HG02642 (cell line): ENCODE measurements around the gene TEX38.
A peak's percentile ranks its signal among the peaks of the same experiment; 100 is the strongest.
"Not testable (repeated sequence)": the region's sequence is repeated elsewhere in the genome, so short reads cannot be mapped to it uniquely, and the experiment has no call there.

Source experiments
- ATAC-seq: cut with Tn5 transposase; IDR thresholded peaks from one replicate; pipeline ENCODE4 v1.9.1; 2021; ENCODE audit warnings: mild to moderate bottlenecking; ENCODE audit not compliant: unreplicated experiment, poor library complexity

TEX38 gene

GRCh38 chr1:46654012-46654411 is 17.6 kb upstream of the TEX38 start:
- ATAC-seq = no peak

DNA sequence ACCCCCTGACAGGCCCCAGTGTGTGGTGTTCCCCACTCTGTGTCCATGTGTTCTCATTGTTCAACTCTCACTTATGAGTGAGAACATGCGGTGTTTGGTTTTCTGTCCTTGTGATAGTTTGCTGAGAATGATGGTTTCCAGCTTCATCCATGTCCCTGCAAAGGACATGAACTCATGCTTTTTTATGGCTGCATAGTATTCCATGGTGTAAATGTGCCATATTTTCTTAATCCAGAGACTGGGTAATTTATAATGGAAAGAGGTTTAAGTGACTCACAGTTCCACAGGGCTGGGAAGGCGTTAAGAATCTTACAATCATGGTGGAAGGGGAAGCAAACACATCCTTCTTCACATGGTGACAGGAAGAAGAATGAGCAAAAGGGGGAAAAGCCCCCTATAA is 17.0 kb upstream of the TEX38 start:
- ATAC-seq = not testable (repeated sequence)

DNA sequence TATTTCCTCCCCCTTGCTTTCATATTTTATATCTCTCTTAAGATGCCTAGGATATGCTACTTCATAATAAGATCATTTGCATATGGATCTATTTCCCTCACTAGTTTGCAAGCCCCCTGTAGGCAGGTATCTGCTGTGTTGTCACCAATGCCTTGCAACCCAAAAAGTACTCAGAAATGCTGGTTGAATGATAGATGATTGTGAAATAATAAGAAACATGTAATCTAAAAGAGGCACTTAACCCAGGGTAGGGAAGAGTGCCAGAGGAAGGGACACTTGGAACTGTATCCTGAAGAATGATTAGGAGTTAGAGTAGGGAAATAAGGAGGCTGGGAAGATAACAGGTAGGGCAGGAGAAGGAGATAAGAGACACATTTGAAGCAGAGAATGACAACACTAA is 15.8 kb upstream of the TEX38 start:
- no peak for ATAC-seq

DNA sequence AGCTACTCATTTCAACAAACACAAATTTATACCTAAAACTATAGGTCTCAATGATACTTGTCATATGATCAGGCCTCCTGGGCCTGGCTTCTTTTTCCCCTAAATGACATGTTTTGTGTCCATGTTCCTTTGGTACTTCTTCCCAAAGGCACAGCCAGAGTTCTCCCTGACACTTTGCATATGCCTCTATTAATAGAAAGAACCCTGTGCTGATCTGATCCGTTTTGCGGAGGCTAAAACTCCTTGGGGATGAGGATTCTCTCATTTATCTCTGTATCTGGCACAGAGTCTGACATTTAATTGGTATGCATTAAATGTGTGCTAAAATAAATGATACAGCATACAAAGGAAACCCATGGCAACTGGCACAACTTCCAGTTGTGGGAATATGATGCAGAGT is 15.0 kb upstream of the TEX38 start:
- ATAC-seq = no peak

DNA sequence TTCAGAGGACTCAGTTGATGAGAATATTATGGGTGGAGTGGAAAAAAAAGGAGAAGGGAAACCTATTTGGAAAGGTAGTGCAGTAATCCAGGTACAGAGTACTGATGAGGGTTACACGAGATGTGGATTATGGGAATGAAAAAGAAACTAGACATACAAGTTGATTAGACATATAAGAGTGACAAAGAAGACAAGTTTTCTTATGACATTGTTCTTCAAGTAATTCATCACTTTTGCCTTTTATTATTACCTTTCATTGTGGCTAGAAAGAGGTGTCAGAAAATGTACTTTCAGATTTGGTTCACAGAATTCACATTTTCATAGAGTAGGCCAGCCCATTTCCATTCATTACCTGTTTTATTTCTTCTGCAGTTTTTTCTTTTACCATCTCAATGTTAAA is 13.9 kb upstream of the TEX38 start:
- ATAC-seq = no peak

- no peak for ATAC-seq
Measured at GRCh38 chr1:46659307-46659870, 12.3 kb upstream of the TEX38 start.

GRCh38 chr1:46660116-46660515 is 11.5 kb upstream of the TEX38 start:
- not testable (repeated sequence) for ATAC-seq

GRCh38 chr1:46662919-46663318 is 8.7 kb upstream of the TEX38 start:
- not testable (repeated sequence) for ATAC-seq

DNA sequence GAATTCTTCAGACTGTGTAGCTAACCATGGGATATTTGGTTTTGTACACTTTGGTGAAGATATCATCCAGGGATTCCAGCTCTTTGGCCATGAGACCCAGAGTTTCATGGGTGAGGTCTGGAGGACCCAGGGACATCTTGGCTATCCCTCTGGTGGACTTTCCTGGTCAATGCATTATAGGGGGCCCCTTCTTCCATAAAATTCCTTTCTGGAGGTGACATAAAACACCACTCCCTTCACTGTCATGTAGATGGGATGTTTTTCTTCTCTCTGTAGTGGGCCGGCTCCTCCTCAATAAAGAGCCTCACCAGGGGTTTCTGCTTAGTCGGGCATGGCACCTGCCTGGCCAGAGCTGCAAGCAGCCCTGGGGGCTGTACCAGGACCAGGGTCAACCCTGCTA is 5.7 kb upstream of the TEX38 start:
- ATAC-seq = no peak

GRCh38 chr1:46667782-46668760 is 3.6 kb upstream of the TEX38 start, which contains the start of gene ATPAF1:
Gene ATPAF1 (minus strand): TSS chr1:46668364. CDS start chr1:46668322, 42 bp downstream.
- peak; percentile 79 for ATAC-seq

- no peak for ATAC-seq
Measured at GRCh38 chr1:46670134-46670533, 1.5 kb upstream of the TEX38 start.

GRCh38 chr1:46672696-46673095 is 1.0 kb downstream of the TEX38 start:
- ATAC-seq = no peak

DNA sequence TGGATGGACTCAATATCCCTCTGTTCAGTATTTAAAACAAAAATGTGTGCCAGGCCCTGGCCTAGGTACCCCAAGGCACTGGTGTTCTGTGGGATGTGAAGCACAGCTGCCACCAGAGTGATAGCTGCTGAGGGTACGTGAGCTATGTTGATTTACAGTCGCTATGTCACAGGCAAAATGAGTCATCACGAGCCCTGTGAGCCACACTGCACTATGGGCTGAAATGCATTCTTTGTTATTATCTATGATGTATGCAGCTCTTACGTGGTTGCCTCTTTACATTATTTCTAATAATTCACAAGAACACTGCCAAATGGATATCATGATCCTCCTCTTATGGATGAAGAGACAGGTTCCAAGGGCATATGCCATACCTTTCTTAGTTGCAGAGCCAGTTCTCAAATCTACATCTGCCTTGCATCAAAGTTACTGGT is 2.1 kb downstream of the TEX38 start:
- no peak for ATAC-seq

DNA sequence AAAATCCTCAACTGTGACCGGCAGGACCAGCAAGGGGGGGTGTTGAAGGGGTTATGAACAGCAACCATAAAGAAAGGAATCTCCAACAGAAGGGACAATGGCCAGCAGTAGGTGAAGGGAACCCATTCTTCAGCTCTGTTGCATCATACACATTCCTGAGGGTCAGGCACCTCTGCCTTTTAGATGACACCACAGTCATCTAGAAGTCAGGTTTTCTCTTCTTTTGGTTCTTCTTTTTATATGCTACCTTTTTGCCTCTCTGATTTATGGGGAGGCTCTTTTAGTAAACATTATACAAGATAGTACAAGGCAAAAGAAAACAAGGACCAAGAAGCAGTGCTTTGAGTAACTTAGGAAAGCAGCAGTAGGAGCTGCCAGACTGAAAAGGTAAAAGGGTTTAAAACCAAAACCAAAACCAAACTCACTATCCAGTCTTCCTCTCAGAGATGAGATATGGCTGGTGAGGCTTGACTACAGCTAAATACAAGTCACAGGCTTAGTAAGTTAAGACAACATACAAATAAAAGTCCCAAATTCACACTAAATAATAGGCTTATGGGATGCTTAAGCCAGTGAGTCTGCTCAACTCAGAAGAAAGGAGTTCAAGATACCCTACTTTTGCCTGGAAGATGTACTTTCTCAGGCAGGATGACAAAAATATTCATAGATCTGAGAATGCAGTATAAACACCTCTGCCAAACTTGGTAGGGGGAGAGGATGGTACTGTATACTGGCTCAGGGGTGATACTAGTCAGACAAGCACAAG is 4.1 kb downstream of the TEX38 start:
- ATAC-seq = peak; percentile 53

DNA sequence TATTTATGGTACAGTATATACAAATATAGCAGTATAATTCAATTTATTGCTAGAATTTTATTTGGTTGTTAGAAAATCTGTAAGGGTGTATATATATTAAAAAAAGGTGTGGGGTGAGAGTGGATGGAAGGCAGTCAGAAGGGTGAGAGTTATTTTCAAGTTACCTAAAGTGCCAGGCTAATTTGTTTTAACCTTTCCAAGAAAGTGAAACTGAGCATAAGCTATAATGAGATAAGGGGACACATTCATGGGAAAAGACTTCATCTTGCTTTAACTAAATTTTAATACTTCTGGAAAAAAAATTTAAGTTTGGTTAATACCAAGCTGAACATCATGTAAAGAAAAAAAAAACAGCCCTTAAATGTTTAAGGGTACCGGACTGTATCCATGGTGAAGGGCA is 4.9 kb downstream of the TEX38 start:
- no peak for ATAC-seq

DNA sequence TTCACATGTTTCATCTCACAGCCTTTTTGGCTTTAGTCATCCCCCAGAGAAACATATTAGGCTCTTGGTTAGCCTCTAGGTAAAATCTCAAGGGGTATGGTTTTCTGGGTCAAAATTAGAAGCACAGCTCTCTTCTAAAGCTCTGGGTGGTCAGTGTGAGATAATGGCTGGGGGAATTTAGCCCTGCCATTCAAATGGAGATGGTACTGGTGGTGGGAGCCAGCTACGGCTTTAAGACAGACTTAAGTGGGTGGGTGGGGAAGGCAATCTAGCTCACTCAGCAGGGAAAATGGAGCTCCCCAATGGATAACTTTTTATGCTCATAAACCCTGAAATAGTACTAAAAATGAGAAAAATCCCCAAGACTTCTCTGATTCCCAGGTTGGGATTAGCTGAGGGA is 5.7 kb downstream of the TEX38 start:
- ATAC-seq = no peak

DNA sequence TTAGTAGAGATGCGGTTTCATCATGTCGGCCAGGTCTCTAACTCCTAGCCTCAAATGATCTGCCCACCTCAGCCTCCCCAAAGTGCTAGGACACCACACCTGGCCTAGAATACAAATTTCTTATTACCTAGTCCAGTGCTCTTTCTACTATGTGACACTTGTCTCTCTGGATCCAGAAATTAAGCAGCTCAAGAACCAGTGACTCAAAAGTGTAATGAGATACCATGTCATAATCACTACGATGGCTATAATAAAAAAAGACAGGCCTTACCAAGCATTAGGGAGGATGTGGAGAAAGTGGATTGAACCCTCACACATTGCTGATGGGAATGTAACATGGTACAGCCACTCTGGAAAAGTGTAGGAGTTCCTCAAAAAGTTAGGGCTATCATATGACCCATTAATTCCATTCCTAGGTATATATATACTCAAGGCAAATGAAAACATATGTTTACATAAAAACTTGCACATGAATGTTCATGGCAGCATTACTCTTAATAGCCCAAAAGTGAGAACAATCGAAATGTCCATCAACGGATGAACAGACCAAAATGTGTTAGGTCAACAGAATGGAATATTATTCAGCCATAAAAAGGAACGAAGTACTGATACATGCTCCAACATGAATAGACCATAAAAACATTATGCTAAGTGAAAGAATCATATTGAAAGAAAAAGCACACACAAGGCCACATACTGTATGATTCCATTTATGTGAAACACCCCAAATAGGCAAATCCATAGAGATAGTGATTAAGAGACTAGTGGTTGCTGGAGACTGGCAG is 8.3 kb downstream of the TEX38 start:
- ATAC-seq = no peak

- no peak for ATAC-seq
Measured at GRCh38 chr1:46681333-46682034, 9.8 kb downstream of the TEX38 start.

GRCh38 chr1:46682064-46682463 is 10.4 kb downstream of the TEX38 start:
- no peak for ATAC-seq

DNA sequence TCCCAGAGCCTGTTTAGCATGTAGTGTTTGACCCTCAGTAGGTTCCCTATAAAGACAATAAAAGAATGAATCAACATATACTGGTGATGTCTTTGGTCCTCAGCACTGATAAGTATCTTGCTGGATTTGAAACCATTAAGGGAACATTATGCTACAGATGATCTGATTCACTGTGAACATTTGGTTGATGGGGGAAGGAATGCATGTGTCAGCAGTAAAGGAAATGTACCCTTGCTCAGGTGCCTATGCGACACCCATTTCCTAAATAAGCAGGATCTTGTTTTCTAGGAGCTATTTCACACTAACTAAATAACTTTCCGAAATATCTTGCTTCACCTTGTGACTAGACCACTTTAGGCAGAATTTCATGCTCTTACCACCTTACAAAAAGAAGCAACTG is 13.0 kb downstream of the TEX38 start:
- no peak for ATAC-seq
